Measurements from ENCODE around the gene C10orf105. TPM values are rescaled to one million over a fixed set of nuclear protein-coding genes. Genes with fewer than 3 reads are reported as not detected.

The C10orf105 gene
- polyA plus RNA-seq, 1 donor (not counting 4 experiments of a cell fraction or from before 2014, with no cell fraction given), result not detected

DNA sequence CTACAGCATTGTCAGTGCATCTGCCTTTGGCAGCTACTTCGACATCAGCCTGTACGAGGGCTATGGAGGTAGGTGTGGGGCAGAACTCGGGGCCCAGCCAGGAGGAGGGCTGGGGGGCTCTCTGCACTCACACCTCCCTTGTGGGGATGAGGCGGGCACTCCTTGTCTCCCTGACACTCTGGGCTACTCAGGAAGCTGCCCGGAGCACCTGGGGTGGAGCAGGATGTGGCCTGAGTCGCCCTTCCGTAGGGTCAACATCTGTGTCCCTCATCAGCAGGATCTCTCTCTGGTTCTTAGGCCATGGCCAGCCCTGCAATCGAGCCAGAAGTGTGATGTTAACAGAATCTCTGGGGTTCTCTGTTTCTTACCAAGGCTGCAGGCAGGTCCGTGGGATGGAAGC, 40.2 kb downstream of the C10orf105 start:
- TF ChIP-seq CTCF (optimal IDR thresholded peaks at IDR 0.05 in 1 of 3, IDR thresholded peaks at IDR 0.05 in 1 of 3, conservative IDR thresholded peaks at IDR 0.05 in 1 of 3; ENCODE audit: extremely low read depth in 1 of 3, insufficient read depth in 2 of 3, low read length in 3 of 3), result no peak
- no peak for TF ChIP-seq EZH2 (IDR thresholded peaks at IDR 0.05; ENCODE audit: low read length)
- dilution Hi-C loops (cut with MboI; ENCODE audit: extremely low pct_ligation_motif_present, low sequenced_read_pairs), result no loop called here
- DNase-seq (ENCODE audit: low read depth, low spot score), result no peak

DNA sequence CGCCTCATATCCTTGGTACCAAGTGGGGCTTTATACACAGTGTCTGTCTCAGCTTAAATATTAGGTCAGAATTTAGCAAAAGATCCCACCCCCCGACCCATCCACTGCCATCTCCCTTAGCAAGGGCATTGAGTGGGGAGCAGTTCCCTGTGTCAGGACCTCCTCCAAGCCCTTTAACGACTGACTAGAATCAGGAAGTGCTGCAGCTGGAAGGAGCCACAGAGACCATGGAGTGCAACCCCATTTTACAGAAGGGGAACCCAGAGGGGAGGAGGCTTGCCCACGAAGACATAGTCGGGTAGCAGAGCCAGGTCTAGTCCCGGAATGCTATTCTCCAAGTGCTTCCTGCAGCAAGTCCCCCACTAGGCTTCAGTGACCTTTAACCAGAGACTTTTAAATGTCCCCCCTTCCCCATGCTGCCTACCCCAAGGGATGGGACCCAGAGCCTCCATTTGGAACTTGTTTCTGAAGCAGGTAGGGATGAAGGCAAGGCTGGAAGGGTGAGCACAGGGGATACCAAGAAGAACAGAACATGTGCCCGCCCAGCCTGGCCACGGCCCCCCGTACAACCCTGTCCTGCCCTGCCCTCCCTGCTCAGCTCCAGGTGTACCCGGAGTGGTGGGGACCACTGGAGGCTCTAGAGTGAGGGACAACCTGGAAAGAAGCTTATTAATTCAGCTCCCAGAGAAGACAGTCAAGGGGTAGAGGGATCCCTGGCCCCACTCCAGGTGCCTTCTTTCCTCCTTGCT, 41.3 kb downstream of the C10orf105 start:
- Histone ChIP-seq H3K9ac (ENCODE audit: control insufficient read depth, extremely low read depth, insufficient read depth, low read length) (no peak overlapping the region), H3K4me2 (ENCODE audit: control insufficient read depth, extremely low read depth, insufficient read depth, low read depth, low read length) (no peak overlapping the region), H4K20me1 (ENCODE audit: control insufficient read depth, extremely low read depth, insufficient read depth, low read length) (no peaks in the 10 kb centered on the region), H3K36me3 (ENCODE audit: control insufficient read depth in 2 of 2, extremely low read depth in 1 of 2, insufficient read depth in 2 of 2, low read length in 2 of 2) (no peaks in the 10 kb centered on the region), H3K9me3 (ENCODE audit: control insufficient read depth, low read depth, low read length) (no peaks in the 10 kb centered on the region), H3K9me1 (ENCODE audit: control insufficient read depth, extremely low read depth, insufficient read depth, low read length) (no peaks in the 10 kb centered on the region), H3K4me1 (ENCODE audit: control insufficient read depth, extremely low read depth, insufficient read depth, low read length) (no peaks in the 10 kb centered on the region), H3K79me2 (ENCODE audit: control insufficient read depth, insufficient read depth, low read length) (no peaks in the 10 kb centered on the region), H3K27ac (ENCODE audit: control insufficient read depth, insufficient read depth, low read length) (no peak overlapping the region), H2AFZ (ENCODE audit: control insufficient read depth, low read length) (no peak overlapping the region), H3K27me3 (ENCODE audit: control insufficient read depth, extremely low read depth, insufficient read depth, low read length) (peaks cover 20% of the 10 kb centered on the region), H3K4me3 (ENCODE audit: control insufficient read depth in 2 of 3, extremely low read depth in 1 of 3, insufficient read depth in 2 of 3, low read depth in 1 of 3, low read length in 3 of 3) (no peak overlapping the region)
- no peak for DNase-seq (ENCODE audit: low read depth, low spot score)
- FAIRE-seq, result no peak
- dilution Hi-C loops (cut with MboI; ENCODE audit: extremely low pct_ligation_motif_present, low sequenced_read_pairs), result no loop called here
- TF ChIP-seq CTCF (optimal IDR thresholded peaks at IDR 0.05 in 1 of 3, IDR thresholded peaks at IDR 0.05 in 1 of 3, conservative IDR thresholded peaks at IDR 0.05 in 1 of 3; ENCODE audit: extremely low read depth in 1 of 3, insufficient read depth in 2 of 3, low read length in 3 of 3) (no peak), EZH2 (IDR thresholded peaks at IDR 0.05; ENCODE audit: low read length) (no peak)

More for the DNA sequence above, 40.2 kb downstream of the C10orf105 start:
- no peaks in the 10 kb centered on the region for H3K9me1 ChIP-seq (ENCODE audit: control insufficient read depth, extremely low read depth, insufficient read depth, low read length)
- no peak overlapping the region for H2AFZ ChIP-seq (ENCODE audit: control insufficient read depth, low read length)
- peaks cover 25% of the 10 kb centered on the region for H3K27me3 ChIP-seq (ENCODE audit: control insufficient read depth, extremely low read depth, insufficient read depth, low read length)
- no peak for FAIRE-seq
- H3K4me1 ChIP-seq (ENCODE audit: control insufficient read depth, extremely low read depth, insufficient read depth, low read length), result no peaks in the 10 kb centered on the region
- no peak overlapping the region for H3K4me3 ChIP-seq (ENCODE audit: control insufficient read depth in 2 of 3, extremely low read depth in 1 of 3, insufficient read depth in 2 of 3, low read depth in 1 of 3, low read length in 3 of 3)
- no peak overlapping the region for H3K4me2 ChIP-seq (ENCODE audit: control insufficient read depth, extremely low read depth, insufficient read depth, low read depth, low read length)
- H3K9ac ChIP-seq (ENCODE audit: control insufficient read depth, extremely low read depth, insufficient read depth, low read length), result no peak overlapping the region
- H3K79me2 ChIP-seq (ENCODE audit: control insufficient read depth, insufficient read depth, low read length), result no peaks in the 10 kb centered on the region
- no peaks in the 10 kb centered on the region for H4K20me1 ChIP-seq (ENCODE audit: control insufficient read depth, extremely low read depth, insufficient read depth, low read length)
- H3K36me3 ChIP-seq (ENCODE audit: control insufficient read depth in 2 of 2, extremely low read depth in 1 of 2, insufficient read depth in 2 of 2, low read length in 2 of 2), result no peaks in the 10 kb centered on the region
- H3K27ac ChIP-seq (ENCODE audit: control insufficient read depth, insufficient read depth, low read length), result no peak overlapping the region
- no peaks in the 10 kb centered on the region for H3K9me3 ChIP-seq (ENCODE audit: control insufficient read depth, low read depth, low read length)

Data from keratinocyte (primary cell).